Nucleus accumbens (tissue), 56 donors: ENCODE results near the gene WDR93.

Source experiments
- DNase-seq, 56 donors: peaks; one replicate each; lab custom pipeline; 2025; lab: John Stamatoyannopoulos, UW

WDR93 gene

DNA sequence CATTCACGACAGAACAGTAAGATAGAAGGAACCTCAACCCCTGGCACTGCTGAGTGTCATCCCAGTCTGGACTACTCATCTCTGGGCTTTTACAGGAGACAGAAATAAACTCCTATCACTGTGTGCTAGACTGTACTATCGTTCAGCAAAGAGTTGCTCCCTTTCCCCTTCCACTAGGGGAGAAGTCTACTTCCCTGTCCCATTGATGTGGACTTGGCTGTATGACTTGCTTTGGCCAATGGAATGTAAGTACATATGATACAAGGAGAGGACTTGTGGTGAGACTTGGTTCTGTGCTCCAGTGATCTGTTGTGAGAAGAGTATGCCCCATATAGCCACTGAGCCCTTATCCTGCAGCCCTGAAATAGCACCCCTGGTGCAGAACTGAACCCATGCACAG, 30.1 kb upstream of the WDR93 start:
- DNase-seq: no peak

DNA sequence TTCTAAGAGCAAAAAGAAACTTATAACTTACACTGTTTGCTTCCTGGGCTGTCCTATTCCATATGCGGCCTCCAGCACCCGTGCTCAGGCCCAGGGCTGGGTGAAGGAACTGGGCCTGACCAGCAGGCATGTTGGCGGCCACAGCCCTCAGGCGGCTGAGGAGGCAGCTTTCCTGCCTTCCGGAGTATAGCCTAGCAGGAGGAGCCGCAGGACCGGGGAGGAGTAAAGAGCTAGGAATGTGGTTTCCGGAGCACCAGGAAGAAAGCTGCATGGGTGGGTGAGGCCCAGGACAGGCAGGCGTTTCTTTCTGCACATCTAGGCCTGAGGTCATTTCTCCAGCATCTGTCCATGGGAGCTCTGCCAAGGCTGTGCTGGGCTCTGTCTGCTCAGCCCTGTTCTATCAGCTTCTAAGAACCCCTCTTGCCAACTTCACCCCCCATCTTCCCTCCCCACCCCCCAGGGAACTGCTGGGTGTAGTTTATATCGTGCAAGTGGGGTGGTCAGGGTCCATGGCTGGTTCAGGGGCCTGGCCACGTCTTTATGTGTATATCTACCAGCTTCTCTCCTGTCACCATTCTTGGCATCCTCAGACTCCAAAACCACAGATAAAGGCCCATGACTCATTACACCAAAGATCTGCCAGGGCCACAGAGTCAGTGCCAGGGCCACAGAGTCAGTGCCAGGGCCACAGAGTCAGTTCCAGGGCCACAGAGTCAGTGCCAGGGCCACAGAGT, 27.6 kb upstream of the WDR93 start:
- no peak for DNase-seq

DNA sequence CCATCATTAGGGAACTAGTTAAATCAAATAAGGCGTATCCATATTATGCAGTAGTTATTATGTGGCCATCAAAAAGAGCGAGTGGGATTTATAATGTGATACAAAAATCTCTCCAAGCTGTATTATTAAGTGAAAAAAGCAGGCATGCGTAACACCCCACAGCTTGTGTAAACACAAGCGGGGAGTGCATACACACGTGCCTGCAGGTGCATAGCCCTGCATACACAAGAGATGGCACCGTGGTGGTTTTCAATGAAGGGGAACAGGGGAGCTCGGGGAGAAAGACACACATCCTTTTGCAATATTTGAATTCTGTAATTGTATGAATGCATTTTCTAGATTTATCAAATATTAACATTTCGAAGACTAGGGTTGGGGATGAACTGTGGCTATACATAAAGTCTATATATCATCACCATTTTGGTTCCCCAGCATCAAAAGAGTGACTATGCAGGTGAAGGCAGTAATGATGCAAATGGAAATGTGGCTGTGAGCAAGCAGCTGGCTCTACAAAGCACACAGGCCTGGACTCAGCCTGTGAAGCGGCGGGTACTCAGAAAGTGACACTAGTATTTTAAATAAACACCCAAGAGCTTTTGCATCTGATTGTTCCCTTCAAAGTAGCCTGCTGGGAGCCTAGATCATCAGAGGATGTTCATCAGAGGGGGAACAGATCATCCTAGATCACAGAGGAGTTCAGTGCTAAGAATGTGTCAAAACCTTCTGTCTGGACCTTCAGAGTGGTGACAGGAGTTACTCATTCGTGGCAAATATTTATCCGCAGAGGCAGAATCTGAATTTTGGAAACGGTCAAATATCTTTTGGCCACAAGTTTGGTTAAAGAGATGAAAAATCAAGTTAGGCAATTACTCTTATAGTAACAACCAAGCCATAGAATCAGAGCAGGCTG, 25.9 kb upstream of the WDR93 start:
- no peak for DNase-seq

DNA sequence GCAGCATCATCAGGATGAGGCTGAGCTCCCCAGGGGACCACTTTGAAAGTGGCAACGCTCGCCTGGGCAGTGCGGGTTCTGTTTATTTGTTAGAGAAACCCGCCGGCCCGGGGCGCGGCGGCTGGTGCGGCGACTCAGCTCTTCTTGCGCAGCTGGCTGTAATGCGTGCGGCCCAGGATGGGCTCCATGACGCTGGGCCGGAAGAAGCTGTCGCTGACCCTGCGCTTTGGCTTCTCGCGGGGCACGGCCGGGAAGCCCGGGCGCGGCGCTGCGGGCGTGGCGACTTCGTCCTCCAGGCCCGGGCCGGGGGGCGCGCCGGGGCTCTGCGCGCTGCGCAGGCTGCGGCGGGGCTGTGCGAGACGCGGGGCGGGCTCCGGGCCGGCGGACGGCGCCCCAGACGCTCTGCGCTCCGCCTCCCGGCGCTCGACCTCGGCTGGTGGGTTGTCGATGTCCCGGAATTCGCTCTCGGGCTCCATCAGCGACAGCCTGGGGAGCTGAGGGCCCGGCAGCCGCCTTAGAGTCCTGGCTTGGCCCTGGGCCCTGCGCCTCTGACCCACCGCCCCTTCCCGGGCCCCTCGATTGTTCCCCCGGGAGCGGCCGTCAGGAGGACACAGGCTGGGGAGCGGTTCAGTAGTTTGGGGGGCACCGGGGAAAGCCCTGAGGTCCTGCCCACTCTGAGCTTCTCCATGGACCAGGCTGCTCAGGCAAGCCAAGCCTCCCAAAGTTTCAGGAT, 25.0 kb upstream of the WDR93 start:
- DNase-seq: peak in 11 of 56 donors; percentile 8 to 42 (median 20)

DNA sequence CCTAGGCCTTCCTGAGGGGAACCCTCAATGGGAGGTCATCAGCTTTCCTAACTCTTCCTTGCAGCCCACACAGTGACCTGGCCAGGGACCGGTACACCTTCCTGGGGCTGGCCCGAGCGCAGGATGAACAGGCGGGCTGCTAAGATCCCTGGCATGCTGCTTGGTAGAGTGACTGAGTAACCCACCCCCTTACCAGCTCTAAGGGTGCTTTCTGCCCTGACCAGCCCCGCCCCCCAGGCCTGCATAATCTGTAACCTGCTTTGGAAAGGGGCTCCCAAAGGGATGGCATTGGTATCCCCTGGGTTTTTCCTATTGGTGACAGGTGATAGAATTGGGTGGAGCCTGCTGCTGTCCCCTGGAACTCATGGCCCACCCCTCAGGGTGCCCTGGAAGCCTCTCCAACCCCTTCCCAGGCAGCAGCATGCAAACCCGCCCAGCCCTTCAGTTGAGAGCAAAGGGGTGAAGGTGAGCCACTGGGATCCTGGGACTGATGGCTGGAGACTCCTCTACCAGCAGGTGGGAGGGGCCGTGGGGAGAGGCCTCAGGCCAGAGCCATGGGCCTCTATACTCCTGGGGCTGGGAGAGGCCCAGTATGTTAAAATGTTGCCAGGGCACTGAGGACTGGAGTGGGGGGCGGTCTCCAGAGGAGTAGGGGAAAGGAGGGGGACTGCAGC, 24.3 kb upstream of the WDR93 start:
- no peak for DNase-seq

DNA sequence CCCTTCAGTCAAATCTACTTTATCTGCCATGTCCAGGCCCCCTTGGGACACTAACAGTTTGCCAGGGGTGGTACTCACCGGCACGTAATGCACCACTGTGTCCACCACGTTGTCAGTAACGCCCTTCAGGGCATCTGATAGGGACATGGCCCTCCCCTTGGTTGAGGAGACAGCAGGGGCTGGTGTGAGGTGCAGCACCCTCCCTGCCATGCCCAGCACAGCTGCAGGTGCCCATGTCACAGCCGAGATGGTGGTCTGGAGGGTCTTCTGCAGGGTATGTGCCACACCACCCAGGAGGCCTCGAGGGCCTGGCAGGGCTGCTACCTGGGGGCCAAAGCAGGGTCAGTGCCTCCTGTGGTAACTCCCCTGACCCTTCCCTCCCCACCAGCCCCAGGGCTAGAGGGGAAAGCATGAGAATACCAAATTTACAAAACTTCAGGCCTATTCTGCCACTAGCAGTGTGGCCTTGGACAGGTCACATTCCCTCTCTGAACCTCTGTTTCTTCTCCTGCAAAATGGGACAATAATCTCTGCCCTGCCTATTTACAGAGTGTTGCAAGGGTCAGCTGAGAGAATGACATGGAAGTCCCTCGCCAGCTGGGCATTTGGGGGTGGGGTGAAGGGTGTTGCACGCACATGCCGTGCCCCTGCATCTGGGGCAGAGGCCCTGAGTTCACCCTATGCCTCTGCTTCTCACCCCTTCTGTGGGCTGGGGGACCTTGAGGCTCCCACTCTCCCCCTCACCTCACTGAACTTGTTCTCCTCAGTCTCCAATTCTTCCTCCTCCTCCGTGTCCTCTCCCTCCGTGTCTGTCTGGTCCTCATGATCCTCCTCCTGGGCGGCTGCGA, 23.5 kb upstream of the WDR93 start:
- no peak for DNase-seq

DNA sequence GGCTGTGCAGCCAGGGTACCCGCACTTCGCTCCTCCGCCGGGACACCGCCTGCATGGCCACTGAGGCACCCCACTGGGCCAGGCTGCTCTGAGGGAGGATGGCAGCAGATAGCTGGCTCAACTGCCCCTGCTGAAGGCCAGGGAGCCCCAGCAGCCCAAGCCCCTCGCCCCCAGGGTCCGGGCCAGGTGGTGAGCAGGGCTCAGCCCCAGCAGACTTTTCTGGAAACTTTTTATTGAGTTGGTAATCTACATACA, 23.0 kb upstream of the WDR93 start:
- no peak for DNase-seq

DNA sequence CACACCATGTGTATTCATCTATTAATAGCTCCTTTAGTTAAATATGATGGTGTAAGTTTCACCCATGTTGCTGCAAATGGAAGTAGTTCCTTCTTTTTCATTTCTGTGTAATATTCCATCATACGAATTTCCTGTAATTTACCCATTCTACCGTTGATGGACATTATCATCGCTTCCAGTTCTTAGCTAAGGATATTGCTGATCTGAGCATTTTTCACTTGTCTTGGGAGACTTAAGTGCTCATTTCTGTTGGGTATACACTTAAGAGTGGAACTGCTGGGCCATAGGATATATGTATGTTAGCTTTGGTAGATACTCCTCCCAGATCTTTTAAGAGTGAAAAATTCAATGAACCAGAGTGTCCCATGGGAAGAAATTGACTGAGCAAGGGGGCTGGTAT, 22.4 kb upstream of the WDR93 start:
- no peak for DNase-seq

DNA sequence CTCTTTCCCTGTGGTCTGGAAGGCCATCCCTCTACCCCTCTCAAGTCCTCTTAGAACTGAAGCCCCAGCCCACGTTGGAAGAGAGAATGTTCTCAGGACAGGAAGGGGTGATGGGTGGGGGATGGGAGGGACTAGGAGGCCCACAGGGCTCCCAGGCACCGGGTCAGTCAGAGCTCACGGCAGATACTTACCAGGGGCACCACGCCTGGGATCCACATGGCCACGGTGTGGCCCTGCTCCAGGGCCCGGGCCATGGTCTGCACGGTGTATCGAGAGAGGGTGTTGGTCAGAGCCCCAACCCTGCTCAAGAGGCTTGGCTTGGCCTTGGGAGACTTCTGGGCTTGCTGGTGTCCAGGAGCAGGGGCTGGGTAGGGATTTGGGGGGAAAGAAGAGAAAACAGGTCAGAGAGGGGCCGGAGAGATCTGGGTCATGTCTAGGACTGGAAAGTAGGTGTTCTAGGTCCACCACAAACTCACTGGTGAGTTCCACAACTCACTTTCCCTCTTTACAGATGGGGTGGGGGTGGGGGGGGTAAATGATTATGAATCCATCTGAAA, 21.2 kb upstream of the WDR93 start:
- no peak for DNase-seq

DNA sequence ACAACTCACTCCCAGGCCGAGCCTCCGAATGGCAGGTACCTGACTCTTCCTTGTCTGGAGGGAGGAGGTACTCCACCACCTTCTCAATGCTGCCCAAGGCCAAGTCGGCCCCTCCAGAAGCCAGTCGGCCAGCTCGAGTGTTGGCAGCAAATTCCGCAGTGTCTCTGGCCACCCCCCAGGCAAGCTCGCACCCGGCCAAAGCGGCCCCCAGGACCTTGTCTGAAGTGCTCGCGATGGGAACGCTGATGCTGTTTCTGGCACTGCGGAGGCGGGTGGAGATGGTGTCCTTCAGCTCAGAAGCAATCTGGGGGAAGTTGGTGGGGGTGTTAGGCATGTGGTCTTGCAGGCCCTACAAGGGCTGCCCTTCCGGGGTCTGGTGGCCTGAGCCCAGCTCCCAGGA, 20.7 kb upstream of the WDR93 start:
- no peak for DNase-seq

DNA sequence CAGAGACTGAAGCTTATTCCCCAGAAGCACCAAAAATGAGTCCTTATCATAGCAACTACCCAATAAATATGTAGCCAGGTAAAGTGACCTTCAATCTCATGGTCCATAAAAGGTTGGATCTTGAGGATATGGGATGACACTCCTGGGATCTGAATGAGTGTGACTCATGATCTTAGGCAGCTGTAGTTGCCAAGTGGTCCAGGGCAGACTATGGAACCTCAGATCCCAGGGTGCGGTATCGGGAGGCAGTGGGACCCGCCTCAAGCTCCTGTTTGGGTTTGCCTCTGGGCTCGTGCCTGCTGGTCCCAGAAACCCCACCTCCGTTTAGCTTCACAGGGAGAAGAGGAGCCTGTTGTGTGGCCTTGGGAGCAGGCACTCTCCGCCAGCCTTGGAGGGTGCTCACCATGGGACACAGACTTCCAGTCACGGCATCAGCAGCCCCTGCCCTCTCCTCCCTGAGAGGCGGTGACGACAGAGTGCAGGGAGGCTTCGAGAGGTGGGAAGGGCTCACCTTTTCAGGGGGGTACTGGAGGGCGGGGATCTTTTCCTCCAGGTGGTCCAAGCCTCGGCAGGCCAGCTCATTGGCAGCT, 19.5 kb upstream of the WDR93 start:
- no peak for DNase-seq

DNA sequence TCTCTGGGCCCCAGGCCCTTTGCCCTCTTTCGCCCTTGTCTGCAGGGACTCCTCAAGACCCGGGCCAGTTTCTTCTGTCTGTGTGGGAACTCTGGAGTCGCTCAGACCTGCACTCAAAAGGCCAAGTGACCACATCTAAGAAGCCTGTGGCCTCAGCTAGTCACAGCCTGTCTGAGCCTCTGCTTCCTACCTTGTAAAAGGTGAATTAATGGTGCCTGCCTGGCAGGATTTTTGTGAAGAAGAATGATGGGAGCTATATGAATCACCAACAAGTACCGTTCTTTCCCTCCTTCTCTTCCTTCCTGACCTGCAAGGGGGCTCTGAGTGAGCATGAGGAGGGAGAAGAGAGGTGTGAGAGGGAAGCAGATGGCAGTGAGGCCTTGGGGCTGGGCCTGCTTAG, 18.9 kb upstream of the WDR93 start:
- no peak for DNase-seq

DNA sequence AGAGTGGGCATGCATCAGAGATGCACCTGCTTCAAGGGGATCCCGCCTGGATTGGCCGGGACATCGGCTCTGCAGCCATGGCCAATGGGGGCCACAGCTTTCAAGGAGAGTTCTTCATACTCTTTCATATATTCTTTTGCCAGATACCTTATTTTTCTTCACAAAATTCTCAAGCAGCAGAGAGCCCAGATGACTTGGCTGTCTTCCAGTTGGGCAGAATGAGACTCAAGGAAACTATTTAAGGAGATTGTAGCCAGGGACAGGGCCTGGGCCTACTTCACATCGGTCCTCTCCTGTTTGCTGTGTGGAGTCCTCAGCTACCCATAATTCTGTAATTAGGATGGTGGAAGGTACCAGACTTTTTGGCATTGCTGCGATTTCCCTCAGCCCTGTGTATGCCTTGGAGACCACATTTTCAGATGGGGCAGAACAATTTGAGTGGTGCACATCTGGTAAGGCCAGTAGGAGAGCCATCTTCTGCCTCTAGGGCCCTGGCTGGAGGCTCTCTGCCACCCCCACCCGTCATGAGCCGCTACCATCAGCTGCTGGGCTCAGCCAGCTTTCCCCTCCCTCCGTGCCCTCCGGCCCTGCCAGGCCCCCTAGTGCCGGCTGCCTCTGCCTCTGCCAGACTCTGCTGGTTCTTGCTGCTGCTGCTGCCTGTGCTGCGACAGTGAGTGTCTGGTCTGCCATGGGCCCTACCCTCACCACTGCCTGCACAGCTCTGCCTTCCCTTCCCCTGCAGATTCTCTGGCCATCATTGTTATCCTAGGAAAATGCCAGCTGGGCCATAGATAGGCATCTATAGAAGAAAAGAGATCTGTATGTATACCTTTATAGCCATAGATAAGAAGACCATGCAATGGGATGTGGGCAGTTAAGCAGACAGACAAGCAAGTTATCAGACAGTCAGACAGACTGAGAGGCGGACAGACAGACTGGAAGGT, 18.1 kb upstream of the WDR93 start:
- peak in 8 of 56 donors; percentile 14 to 39 (median 28) for DNase-seq

DNA sequence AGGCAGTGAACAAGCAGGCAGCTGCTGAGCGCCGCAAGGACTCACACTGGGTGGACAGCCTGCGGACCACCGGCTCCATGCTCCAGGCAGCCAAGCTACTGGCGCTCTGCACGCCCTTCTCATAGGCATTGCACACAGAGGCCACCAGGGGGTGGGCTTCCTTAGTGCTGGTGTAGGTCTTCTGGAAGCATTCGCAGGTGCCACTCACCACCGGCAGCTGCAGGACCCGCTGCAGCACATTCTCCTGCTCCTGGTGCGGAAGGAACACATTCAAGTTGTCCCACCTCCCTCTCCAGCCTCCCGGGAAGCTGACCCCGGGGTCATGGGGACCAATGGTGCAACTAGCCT, 17.5 kb upstream of the WDR93 start:
- DNase-seq: peak in 3 of 56 donors; percentile 13 to 20 (median 15)

DNA sequence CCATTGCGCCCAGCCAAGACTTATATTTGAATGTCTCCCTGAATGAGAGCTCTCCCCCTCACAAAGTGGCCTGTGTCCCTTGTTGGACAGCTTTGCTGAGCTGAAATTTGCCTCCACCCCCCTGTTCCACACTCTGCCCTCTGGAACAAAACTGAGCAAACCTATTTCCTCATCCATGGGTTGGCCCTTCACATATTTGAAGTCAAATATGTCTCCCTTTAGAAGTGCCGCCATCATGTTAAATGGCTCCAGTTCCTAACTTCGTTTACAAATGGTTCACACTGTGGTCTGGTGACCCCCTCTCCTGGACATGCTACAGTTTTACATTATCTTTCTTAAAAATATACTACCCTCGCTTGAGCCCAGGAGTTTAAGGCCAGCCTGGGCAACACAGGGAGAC, 16.1 kb upstream of the WDR93 start:
- DNase-seq: no peak

DNA sequence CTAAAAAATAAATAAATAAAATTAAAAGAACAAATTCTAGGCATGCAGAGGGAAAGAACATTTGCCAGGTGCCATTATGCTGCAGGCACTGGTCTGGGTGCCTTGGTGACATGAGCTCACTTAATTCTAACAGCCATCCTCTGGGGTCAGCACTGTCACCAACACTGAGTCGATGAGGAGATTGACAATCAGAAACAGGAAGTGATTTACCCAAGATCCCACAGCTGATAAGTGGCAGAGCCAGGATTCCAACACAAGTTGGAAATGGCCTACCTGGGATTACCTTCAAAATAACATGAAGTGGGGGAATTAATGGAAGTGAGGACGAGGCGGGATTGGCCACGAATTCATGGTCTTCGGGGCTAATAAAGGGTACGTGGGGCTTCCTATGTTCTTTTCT, 15.0 kb upstream of the WDR93 start:
- DNase-seq: no peak

DNA sequence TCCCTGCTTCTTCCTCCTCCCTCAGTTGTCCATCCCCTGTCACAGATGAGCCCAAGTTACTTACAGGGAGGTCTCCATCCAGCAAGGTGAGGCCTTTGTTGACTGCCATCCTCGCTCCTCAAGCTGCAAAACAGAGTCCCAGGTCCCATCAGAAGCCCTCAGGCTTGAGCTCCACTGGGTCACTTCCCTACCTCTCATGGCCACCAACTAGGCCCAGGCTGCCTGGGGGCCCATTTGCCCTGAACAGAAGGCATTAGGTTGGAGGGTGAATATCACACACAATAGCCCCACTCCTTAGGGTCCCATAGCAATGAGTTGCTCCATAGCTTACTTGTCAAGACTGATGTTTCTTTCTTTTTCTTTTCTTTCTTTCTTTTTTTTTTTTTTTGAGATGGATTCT, 13.2 kb upstream of the WDR93 start:
- DNase-seq: no peak

DNA sequence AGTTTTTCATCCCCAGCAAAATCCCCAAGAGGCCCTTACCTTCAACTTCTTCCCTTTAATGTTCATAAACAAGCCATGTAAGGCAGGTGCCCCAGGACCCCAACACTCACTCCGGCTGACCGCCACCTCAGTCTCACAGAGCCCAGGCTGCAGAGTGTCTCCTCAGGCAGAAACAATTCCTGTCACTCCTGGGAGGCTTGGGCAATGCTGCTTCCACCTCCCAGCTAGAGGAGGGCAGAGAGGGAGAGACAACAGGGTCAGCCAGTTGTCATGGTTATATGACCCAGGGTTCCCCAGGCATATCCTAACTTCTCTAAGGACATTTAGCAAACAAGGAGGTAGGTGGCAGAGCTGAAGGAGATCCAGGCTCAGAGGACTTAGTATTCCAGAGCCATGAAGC, 11.4 kb upstream of the WDR93 start, which contains the start of gene PLIN1:
Gene PLIN1 (minus strand): TSS at position 156 of the 400 bp plus-strand sequence. CDS start 1,878 bp downstream, outside the sequence.
- DNase-seq: no peak
